ENCODE data around the gene PDYN.

DNA sequence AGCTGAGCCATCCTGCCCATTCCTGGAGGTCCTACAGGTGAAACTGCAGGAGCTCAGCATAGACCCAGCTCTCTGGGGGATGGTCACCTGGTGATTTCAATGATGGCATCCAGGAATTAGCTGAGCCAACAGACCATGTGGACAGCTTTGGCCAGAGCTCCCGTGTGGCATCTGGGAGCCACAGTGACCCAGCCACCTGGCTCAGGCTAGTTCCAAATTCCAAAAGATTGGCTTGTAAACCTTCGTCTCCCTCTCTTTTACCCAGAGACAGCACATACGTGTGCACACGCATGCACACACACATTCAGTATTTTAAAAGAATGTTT lies 54.6 kb downstream of the PDYN start:
- TF ChIP-seq POLR2A (IDR thresholded peaks at IDR 0.05), result no peak
- TF ChIP-seq POLR2AphosphoS5 (IDR thresholded peaks at IDR 0.05), result no peak

All from spleen (tissue), 3 donors.